ENCODE measurements around the gene SOBP.

DNA sequence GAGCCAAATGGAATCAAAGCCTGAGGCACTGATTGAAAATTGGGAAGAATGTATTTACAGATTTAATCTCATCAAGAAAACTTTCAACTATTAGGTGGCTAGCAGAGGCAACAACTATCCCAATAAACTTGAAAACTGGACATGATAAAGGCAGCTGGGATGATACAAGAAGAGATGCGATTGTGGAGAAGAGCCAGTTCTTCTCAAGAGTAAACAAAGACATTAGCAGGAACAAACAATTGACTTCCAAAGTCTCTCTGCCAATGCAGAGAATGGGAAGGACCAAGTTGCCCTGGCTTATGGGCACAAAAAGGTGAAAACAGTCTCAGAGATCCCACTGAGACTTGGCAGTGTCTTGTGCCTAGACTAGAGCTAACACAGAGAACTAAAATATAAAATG, 132.4 kb downstream of the SOBP start:
- TF ChIP-seq, protein P1, sequence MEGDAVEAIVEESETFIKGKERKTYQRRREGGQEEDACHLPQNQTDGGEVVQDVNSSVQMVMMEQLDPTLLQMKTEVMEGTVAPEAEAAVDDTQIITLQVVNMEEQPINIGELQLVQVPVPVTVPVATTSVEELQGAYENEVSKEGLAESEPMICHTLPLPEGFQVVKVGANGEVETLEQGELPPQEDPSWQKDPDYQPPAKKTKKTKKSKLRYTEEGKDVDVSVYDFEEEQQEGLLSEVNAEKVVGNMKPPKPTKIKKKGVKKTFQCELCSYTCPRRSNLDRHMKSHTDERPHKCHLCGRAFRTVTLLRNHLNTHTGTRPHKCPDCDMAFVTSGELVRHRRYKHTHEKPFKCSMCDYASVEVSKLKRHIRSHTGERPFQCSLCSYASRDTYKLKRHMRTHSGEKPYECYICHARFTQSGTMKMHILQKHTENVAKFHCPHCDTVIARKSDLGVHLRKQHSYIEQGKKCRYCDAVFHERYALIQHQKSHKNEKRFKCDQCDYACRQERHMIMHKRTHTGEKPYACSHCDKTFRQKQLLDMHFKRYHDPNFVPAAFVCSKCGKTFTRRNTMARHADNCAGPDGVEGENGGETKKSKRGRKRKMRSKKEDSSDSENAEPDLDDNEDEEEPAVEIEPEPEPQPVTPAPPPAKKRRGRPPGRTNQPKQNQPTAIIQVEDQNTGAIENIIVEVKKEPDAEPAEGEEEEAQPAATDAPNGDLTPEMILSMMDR (IDR thresholded peaks at IDR 0.05), result no peak
- no peak for TF ChIP-seq POLR2A (IDR thresholded peaks at IDR 0.05)
